ENCODE data around the gene ZNF76. TPM values are rescaled to one million over a fixed set of nuclear protein-coding genes. Genes with fewer than 3 reads are reported as not detected.

The ZNF76 gene
- total and polyA plus RNA-seq, 9 of the 15 experiments (the other 6 are each of a cell fraction or from before 2014, with no cell fraction given): 1.2 to 17.8 (median 10.7) TPM

DNA sequence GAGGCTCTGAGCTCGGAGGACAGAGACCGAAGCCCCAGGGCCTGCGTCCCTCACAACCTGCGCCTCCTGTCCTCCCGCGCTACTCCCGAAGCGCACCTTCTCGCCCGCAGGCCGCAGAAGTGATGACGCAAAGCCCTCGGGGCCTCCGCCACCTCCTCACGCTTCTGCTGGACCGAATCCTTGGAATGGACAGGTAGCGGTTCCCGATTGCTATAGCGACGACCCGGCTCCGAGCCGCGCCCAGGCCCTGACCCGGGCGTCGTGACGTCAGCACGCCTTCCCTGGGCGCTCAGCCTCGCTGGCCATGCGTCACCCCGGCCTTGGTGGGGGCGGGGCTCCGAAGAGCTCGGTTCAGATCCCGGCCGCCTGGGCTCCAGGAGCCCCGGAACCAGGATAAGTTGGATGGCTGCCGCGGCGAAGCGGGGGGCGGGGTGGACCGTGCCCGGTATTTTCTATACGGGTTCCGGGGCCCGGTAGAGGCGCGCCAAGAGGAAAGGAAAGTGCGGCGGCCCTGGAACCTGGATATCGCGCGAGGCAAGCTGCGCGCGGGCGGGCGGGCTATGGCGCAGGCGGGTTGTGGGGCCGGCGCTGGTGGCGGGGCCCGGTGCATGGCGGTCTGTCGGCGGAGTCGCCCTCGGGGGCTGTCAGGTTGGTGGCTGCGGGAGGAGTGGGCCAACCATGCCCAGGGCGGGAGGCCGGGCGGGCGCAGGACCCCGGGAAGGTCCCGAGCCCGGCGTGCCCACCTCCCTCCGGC is at the start of gene ZNF76 (continued):
- TF ChIP-seq FOXK2 (conservative IDR thresholded peaks at IDR 0.05 in 1 of 2, IDR thresholded peaks at IDR 0.05 in 1 of 2; ENCODE audit: low read depth in 2 of 2): peak; percentile 23 to 65; a peak in 2 of 4 replicates
- TF ChIP-seq, protein P1, sequence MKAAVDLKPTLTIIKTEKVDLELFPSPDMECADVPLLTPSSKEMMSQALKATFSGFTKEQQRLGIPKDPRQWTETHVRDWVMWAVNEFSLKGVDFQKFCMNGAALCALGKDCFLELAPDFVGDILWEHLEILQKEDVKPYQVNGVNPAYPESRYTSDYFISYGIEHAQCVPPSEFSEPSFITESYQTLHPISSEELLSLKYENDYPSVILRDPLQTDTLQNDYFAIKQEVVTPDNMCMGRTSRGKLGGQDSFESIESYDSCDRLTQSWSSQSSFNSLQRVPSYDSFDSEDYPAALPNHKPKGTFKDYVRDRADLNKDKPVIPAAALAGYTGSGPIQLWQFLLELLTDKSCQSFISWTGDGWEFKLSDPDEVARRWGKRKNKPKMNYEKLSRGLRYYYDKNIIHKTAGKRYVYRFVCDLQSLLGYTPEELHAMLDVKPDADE (conservative IDR thresholded peaks at IDR 0.05; ENCODE audit: control insufficient read depth, low read depth, low read length): 0 out of 2 replicates have a peak, but pooled peaks have one; percentile 57
- TF ChIP-seq, protein P2, sequence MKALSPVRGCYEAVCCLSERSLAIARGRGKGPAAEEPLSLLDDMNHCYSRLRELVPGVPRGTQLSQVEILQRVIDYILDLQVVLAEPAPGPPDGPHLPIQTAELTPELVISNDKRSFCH (CRISPR knock-in tag; IDR thresholded peaks at IDR 0.05): no peak
- TF ChIP-seq, protein P2 (tag; IDR thresholded peaks at IDR 0.05): peak; percentile 65; the same call in 1 of the 2 replicates
- peak; percentile 75; the same call in 1 of the 2 replicates for TF ChIP-seq ZFPM2 (CRISPR knock-in tag; IDR thresholded peaks at IDR 0.05)
- TF ChIP-seq ZBTB7A (IDR thresholded peaks at IDR 0.05; ENCODE audit: borderline replicate concordance, control insufficient read depth, low read depth, low read length): peak; percentile 7
- TF ChIP-seq NFIC (IDR thresholded peaks at IDR 0.05): peak; percentile 97
- TF ChIP-seq ZNF197 (CRISPR knock-in tag; IDR thresholded peaks at IDR 0.05; ENCODE audit: low read depth): 0 out of 2 replicates have a peak, but pooled peaks have one; percentile 33
- TF ChIP-seq, protein P3, sequence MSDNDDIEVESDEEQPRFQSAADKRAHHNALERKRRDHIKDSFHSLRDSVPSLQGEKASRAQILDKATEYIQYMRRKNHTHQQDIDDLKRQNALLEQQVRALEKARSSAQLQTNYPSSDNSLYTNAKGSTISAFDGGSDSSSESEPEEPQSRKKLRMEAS (CRISPR knock-in tag; IDR thresholded peaks at IDR 0.05): peak; percentile 88
- TF ChIP-seq, protein P4, sequence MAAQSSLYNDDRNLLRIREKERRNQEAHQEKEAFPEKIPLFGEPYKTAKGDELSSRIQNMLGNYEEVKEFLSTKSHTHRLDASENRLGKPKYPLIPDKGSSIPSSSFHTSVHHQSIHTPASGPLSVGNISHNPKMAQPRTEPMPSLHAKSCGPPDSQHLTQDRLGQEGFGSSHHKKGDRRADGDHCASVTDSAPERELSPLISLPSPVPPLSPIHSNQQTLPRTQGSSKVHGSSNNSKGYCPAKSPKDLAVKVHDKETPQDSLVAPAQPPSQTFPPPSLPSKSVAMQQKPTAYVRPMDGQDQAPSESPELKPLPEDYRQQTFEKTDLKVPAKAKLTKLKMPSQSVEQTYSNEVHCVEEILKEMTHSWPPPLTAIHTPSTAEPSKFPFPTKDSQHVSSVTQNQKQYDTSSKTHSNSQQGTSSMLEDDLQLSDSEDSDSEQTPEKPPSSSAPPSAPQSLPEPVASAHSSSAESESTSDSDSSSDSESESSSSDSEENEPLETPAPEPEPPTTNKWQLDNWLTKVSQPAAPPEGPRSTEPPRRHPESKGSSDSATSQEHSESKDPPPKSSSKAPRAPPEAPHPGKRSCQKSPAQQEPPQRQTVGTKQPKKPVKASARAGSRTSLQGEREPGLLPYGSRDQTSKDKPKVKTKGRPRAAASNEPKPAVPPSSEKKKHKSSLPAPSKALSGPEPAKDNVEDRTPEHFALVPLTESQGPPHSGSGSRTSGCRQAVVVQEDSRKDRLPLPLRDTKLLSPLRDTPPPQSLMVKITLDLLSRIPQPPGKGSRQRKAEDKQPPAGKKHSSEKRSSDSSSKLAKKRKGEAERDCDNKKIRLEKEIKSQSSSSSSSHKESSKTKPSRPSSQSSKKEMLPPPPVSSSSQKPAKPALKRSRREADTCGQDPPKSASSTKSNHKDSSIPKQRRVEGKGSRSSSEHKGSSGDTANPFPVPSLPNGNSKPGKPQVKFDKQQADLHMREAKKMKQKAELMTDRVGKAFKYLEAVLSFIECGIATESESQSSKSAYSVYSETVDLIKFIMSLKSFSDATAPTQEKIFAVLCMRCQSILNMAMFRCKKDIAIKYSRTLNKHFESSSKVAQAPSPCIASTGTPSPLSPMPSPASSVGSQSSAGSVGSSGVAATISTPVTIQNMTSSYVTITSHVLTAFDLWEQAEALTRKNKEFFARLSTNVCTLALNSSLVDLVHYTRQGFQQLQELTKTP (IDR thresholded peaks at IDR 0.05; ENCODE audit: low read depth in 1 of 2, partially characterized antibody in 2 of 2): no peak
- no peak for TF ChIP-seq ZNF174 (CRISPR knock-in tag; IDR thresholded peaks at IDR 0.05)
- TF ChIP-seq SAP30 (IDR thresholded peaks at IDR 0.05; ENCODE audit: borderline replicate concordance, insufficient read depth, low read depth, low read length, poor library complexity, severe bottlenecking): peak; percentile 96
- TF ChIP-seq, protein P5, sequence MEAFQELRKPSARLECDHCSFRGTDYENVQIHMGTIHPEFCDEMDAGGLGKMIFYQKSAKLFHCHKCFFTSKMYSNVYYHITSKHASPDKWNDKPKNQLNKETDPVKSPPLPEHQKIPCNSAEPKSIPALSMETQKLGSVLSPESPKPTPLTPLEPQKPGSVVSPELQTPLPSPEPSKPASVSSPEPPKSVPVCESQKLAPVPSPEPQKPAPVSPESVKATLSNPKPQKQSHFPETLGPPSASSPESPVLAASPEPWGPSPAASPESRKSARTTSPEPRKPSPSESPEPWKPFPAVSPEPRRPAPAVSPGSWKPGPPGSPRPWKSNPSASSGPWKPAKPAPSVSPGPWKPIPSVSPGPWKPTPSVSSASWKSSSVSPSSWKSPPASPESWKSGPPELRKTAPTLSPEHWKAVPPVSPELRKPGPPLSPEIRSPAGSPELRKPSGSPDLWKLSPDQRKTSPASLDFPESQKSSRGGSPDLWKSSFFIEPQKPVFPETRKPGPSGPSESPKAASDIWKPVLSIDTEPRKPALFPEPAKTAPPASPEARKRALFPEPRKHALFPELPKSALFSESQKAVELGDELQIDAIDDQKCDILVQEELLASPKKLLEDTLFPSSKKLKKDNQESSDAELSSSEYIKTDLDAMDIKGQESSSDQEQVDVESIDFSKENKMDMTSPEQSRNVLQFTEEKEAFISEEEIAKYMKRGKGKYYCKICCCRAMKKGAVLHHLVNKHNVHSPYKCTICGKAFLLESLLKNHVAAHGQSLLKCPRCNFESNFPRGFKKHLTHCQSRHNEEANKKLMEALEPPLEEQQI (IDR thresholded peaks at IDR 0.05): no peak
- TF ChIP-seq ASH1L (IDR thresholded peaks at IDR 0.05; ENCODE audit: borderline replicate concordance, low read depth, partially characterized antibody): no peak
- no peak for TF ChIP-seq TSC22D4 (tag; IDR thresholded peaks at IDR 0.05)
- no peak for TF ChIP-seq ZNF780A (CRISPR knock-in tag; IDR thresholded peaks at IDR 0.05)
- TF ChIP-seq TCF7 (IDR thresholded peaks at IDR 0.05; ENCODE audit: borderline replicate concordance): peak; percentile 78; the same call in 1 of the 2 replicates
- TF ChIP-seq MTF1 (CRISPR knock-in tag; IDR thresholded peaks at IDR 0.05; ENCODE audit: borderline replicate concordance): no peak

Measured in K562 (cell line).